HG03097 (cell line): ENCODE results near the gene NFKB2.

ENCODE experiments used
- ATAC-seq: cut with Tn5 transposase; IDR thresholded peaks from one replicate; pipeline ENCODE4 v1.9.1; 2021; ENCODE audit not compliant: unreplicated experiment, low FRiP score

NFKB2 gene

DNA sequence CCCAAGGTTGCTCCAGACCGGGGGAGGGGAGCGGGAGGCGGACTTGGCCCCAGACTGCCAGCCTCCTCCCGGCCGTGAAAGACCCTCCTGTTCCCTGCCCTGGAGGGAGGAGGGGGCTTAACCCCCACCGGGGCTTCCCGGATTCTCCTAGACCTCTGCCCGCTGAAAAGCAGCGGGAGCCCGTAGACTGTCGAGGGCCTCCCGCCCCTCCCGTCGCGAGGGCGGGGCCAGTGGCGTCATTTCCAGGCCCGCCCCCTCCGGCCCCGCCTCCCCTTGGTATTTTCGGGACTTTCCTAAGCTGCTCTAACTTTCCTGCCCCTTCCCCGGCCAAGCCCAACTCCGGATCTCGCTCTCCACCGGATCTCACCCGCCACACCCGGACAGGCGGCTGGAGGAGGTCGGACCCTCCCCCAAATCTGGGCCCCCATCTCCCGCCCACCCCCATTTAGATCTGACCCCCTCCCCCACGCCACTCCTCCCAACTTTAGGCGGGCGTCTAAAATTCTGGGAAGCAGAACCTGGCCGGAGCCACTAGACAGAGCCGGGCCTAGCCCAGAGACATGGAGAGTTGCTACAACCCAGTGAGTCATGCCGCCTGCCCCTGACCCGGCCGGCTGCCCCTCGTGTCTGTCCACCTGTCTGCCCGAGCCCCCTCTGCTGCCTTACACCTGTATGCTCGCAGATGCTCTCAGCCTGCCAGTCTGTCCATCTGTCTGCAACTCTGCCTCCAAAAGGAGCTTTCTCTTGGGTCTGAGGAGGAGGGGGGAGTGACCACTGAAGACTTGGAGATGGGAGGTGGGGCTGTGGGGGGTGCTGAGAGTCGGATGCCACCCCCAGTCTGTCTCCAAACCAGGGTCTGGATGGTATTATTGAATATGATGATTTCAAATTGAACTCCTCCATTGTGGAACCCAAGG is at the start of gene NFKB2:
Gene NFKB2 (plus strand): TSS at position 306 of the 917 bp plus-strand sequence. CDS start 255 bp downstream, at position 561.
- ATAC-seq = no peak

DNA sequence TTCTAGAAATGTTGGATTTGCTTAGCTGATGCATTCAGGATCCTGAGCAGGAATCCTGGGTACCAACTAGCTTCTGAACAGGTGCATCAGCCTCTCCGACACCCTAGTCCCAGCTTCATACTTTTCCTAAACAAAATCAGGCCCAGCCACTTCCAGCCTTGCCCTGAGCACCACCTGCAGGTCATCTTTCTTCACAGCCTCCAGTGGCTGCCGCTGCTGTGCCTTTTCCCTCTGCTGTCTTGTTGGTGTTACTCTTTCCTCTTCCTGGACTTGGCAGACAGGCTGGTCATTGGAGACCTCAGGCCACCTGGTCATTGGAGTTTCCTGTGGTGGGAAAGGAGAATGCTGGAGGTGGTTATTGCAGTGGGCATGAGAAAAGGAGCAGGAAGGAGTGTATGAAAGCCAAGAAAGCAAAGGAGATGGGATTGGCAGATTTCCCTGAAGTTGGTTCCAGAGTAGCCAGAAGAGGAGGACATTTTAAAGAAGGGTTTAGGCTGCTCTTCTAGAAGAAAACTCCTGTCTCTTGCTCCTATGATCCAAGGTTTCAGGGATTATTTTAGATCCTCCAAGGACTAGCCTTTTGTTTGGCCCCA is 48.2 kb upstream of the NFKB2 start:
- ATAC-seq = no peak

DNA sequence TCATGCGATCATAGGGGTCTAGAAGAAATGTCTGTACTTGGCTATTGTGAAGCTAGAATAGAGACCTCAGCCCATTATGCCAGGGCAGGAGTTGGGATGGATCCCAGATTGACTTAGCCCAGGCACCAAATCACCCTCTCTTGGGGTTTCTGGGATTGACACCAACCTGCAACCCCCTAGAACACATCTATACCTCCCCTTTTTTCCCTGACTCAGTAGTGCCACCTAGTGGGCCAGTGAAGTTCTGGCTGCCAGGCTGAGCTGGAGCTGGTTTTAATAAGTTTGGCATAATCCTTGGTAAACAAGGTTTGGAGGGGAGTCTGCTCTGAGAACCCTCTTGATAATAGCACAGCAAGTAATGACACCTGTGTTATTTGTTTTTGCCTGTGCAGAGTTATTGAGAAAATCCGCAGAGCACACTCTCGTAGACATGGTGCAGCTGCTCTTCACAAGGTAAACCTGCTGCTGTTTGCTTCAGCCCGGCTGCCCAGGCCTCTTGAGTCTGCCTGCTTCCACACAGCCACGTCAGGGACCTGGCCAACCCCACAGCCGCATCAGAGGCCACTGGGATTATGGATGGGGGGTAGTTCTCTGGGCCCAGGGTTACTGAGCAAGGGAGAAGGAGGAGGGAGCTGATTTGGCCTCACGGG is 43.3 kb upstream of the NFKB2 start:
- no peak for ATAC-seq

DNA sequence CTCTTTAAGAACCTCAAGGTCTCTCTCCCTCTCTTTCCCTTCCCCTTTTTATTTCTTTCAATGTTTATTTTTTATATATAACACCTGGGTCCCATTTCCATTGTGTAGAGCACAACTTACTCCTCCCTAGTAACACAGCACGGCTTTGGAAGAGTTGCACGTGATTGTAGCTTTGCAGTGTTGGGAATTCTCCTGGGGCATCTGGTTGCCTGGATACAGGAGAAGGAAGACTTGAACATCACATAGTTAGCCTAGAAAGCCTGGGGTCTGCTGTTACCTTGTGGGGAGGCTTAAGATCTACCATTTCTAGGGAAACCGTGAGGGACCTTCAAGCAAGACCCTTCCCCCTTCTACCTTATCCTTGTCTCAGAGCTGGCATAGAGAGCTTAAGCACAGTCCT is 41.1 kb upstream of the NFKB2 start:
- ATAC-seq = no peak

DNA sequence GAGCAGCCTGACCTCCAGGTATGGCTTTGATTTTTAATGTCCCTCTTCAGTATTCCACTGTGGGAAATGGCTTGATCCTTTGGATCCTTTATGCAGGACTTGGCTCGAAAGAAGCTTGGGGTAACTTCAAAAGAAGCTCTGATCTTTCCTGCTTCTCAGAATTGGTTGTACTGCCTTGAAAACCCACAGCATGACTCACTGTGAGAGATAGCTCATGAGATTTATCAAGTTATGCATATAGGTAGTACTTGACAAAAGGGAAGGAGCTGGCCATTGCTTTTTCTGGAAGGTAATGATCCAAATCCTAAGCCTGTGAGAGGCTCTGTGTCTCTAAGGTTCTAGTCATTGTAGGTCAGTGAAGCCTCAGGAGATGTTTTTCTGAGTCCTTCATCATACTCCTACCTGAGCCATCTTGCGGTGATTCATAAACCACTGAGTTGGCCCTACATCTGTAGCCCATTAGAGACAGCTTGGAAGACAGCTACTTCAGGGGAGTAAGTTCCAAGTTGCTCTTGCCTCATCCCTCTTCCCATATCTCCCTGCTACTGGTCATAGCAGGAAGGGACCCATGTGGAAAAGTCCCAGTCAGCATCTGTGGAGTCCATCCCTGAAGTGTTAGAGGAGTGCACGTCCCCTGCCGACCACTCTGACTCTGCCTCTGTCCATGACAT is 36.7 kb upstream of the NFKB2 start:
- ATAC-seq = no peak

DNA sequence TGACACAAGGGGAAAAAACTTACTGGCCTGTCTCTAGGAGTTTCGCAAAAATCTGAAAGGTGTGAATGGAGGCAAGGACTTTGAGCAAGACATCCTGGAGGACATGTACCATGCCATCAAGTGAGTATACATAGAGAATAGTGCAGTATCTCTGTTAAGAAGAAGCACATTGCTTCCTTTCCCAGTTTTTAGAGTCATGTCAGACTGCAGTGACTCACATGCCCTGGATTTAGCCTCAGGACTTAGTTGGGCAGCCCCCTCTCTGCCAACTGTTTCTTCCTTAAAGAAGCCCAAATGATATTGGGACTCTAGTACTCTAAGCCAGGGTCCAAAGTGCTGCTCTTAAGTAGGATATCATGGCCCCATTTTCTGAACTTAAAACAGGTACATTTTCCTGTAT is 28.1 kb upstream of the NFKB2 start:
- ATAC-seq = no peak

DNA sequence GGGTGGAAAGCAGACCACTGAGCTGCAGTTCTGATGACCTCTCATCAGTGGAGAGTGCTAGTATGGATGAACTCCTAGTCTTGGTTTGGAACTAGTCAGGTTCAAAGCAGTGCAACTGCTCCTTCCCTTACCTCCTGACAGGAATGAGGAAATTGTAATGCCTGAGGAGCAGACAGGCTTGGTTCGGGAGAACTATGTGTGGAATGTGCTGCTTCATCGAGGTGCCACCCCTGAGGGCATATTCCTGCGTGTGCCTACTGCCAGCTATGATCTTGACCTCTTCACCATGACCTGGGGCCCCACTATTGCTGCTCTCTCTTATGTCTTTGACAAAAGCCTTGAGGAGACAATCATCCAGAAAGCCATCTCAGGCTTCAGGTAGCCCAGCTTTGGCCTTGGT is 27.4 kb upstream of the NFKB2 start:
- ATAC-seq = no peak

DNA sequence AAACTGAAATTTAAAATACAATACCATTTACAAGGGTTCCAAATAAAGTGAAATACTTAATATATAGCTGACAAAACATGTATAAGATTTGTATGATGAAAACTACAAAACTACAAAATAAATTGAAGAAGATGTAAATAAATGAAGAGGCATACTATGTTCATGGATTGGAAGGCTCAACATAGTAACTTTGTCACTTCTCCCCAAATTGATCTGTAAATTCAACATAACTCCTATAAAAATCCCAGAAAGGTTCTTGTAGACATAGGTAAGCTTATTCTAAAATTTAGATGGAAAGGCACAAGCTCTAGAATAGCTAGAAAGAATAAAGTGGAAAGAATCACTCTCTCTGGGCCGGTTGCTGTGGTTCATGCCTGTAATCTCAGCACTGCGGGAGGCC is 24.2 kb upstream of the NFKB2 start:
- ATAC-seq = no peak

DNA sequence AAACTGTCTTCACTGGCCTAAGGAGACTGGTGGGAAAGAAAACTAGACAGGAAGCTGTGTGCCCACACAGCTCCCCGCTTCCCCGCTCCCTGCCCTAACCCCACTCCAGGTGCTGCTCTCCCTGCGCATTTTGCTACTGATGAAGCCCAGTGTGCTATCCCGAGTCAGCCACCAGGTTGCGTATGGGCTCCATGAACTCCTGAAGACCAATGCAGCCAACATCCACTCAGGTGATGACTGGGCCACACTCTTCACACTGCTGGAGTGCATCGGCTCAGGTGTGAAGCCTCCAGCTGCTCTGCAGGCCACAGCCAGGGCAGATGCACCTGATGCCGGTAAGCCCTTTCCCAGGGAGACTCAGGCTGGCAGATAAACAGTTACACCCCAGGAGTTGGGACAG is 20.3 kb upstream of the NFKB2 start:
- no peak for ATAC-seq

DNA sequence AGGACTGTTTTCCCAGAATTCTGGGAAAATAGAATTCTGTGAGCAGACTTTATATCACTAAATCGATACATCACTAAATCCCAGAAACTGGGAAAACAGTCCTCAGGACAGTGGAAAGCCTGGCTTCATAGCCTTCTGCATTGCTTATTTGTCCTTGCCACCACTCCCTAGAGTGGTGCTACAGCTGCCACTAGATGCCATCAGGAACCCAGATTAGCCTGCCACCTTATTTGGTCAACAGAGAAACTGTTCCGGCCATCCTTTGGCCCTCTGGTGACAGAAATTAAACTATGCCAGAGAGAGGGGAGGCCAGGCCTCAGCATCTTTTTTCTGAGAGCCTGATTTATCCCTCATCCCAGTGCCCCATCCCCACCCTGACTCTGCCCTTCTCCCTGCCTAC is 19.6 kb upstream of the NFKB2 start:
- no peak for ATAC-seq

DNA sequence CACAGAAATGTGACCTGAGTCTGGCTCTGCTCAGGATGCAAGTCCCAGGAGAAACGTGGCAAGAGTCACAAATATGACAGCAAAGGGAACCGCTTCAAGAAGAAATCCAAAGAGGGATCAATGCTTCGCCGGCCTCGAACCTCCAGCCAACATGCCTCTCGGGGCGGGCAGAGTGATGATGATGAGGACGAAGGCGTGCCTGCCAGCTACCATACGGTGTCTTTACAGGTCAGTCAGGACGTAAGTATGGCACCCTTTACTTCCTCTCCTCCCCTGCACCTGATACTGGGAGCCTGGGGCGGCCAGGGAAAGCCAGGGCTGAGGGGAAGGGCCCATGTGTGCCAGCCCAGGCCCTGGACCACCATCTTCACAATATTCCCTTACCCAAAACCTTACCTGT is 18.6 kb upstream of the NFKB2 start:
- no peak for ATAC-seq

DNA sequence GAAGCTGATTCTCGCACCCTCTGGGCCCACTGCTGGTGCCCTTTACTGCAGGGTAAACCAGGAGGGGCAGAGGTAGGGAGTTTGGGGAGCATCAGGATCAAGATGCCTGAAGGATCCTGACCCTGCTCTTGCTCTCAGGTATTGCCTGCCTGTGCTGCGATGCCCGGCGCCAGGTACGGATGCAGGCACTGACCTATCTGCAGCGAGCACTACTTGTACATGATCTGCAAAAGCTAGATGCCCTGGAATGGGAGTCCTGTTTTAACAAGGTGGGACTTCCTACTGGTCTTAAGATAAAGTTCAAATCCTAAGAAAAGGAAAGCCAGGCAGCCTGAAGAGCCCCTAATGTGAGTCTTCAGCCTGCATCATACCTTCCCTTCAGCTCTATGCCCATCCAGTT is 16.1 kb upstream of the NFKB2 start:
- ATAC-seq = no peak

DNA sequence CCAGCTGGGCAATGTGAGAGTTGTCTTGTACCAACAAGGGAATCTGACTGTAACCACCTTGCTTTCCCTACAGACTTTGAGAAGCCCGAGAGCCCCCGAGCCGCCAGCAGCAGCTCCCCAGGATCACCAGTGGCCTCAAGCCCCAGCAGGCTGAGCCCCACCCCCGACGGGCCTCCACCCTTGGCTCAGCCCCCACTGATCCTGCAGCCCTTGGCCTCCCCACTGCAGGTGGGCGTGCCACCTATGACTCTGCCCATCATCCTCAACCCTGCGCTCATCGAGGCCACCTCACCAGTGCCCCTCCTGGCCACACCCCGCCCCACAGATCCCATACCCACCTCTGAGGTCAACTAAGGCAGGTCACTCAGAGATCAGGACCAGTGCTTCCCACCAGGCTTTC is 13.5 kb upstream of the NFKB2 start:
- no peak for ATAC-seq

DNA sequence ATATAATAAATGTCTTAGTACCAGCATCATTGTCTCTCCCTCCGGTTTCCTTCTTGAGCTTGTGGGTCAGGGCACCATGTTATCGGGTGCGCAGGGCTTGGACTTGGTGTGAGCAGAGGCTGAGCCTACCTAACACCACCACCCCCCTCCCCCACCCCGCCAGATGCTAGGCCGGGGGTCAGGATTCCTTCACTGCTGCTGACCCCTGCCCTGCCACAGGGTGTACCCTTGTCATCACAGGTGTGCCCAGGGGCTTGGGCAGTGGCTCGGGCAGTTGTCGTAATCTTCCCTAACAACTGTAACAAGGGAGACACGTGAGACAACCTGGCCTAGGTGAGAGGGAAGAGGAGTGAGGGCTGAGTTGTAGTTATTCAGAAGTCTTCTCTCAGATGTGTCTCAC is 12.6 kb upstream of the NFKB2 start:
- ATAC-seq = no peak

DNA sequence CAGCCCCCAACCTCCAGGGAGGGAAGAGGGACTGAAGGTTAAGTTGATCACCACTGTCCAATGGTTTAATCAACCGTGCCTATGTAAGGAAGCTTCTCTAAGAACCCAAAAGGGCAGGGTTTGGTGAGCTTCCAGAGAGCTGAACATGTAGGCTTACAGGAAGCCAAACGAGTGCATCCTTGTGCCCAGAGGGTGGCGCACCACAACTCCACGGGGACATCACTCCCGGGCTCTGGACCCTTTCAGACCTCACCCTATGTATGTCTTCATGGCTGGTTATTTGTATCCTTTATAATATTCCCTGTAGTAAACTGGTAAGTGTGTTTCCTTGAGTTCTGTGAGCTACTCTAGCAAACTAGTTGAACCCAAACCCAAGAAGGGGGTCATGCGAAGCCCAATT is 11.5 kb upstream of the NFKB2 start:
- ATAC-seq = no peak

DNA sequence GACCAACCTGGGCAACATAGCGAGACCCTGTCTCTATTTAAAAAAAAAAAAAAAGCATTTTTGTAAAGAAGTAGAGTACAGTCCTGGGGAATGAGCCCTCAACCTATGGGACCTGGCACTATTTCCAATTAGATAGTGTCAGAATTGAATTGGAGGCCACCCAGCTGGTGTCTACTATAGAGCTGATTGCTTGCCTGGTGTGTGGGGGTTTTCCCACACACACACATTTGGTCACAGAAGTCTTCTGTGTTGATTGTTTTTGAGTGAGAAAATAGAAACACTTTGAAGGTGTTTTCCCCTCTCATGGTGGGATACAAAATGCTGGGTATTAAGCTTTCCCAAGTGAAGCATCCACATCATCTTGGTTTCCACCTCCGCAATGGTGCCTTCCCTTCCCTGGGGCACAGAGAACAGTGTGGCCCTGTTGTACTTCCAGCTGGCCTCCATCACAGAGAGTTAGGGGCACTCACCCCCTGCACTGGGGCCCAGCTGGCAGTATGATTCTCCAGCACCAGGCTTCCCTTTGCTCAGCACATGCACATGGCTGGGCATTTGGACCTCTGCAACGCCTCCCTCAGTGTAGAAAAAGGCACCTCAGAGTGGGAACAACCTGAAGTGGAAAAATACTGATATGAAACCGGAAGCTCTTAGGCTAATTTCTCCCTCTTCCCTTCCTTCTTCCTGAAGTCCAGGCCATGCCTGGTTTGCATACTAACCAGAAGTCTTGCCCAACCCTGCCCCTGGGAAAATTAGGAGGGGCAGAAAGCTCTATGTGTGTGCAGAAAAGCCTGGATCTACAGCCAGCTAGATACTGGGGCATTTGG is 10.7 kb upstream of the NFKB2 start:
- no peak for ATAC-seq

DNA sequence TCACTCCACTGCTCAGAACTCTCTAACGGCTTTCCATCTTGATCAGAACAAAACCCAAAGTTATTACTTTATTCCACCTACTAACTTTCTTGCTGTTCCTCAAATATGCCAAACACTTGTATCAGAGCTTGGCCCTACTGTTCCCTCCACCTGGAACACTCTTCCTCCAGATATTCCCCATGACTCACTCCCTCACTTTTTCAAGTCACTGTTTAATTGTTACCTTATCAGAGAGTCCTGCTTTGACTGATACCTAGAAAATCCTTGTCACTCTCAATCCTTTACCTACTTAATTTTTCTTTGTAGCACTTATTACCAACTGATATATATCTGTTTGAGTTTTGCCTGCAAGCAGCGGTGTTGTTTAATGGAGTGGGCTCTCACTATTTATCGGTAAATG is 5.6 kb upstream of the NFKB2 start:
- no peak for ATAC-seq

DNA sequence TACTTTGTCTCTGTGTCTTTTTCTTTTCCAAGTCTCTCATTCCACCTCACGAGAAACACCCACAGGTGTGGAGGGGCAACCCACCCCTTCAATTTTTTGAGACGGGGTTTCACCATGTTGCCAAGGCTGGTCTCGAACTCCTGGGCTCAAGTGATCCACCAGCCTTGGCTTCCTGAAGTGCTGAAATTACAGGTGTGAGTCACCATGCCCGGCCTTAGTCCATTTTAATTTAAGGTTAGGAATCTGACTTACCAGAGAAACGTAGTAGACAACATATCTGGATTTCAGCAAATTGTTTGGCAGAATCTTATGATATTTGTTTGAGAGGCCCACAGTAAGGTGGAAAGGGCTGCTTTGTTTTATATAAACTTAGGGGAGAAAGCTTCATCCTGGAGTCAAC is 3.2 kb upstream of the NFKB2 start:
- ATAC-seq = no peak

DNA sequence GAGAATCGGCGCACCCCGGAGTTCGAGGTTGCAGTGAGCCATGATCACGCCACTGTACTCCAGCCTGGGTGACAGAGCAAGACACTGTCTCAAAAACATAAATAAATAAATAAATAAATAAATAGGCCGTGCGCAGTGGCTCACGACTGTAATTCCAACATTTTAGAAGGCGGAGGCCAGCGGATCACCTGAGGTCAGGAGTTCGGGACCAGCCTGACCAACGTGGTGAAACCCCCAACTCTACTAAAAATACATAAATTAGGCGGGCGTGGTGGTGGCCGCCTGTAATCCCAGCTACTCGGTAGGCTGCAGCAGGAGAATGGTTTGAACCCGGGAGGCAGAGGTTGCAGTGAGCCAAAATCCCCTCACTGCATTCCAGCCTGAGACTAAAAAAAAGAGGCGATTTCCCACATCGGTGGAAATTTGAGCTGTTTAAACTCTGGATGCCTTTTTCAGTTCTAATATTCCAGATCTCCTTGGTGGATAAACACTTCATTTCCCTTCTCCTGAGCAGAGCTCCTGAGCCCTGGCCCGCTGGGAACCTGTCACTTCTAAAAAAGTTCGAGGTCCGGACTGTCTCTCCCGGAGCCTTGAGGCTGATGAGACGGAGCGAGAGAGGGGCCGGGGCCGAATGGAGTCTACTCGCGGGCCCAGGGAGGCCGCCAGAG is 2.0 kb upstream of the NFKB2 start:
- no peak for ATAC-seq
